Small intestine (tissue), 7 donors: ENCODE measurements around the gene IHH. TPM values are rescaled to one million over a fixed set of nuclear protein-coding genes. Genes with fewer than 3 reads are reported as not detected.

Experiments used
- DNase-seq, 2 donors: peaks; one replicate each; pipeline versions ENCODE4 v3.0.0 to v3.0.0-alpha.2; 2013
- FAIRE-seq: peaks from 2 replicates; lab custom pipeline; 2012; peaks lifted over from hg19 to GRCh38; lab: Jason Lieb, UNC
- H3K27ac ChIP-seq, 3 donors: one replicate each; pipeline ENCODE4 v1.5.1; 2013; ENCODE audit warnings: low read length in 2 of 3, mild to moderate bottlenecking in 2 of 3, control low read depth in 1 of 3, inconsistent platforms in 1 of 3, low read depth in 1 of 3, moderate library complexity in 1 of 3
- H3K27me3 ChIP-seq, 3 donors: one replicate each; pipeline ENCODE4 v1.6.1; 2013; ENCODE audit warnings: low read length in 3 of 3, inconsistent platforms in 1 of 3; ENCODE audit not compliant: control insufficient read depth in 3 of 3, insufficient read depth in 3 of 3
- H3K36me3 ChIP-seq, 3 donors: one replicate each; pipeline ENCODE4 v1.6.1; 2013; ENCODE audit warnings: low read length in 3 of 3, inconsistent platforms in 1 of 3, low read depth in 1 of 3, mild to moderate bottlenecking in 1 of 3, moderate library complexity in 1 of 3; ENCODE audit not compliant: control insufficient read depth in 3 of 3, insufficient read depth in 2 of 3
- H3K4me1 ChIP-seq, 3 donors: one replicate each; pipeline ENCODE4 v1.6.1; 2013; ENCODE audit warnings: low read length in 2 of 3, inconsistent platforms in 1 of 3, low read depth in 1 of 3, mild to moderate bottlenecking in 1 of 3, moderate library complexity in 1 of 3; ENCODE audit not compliant: control insufficient read depth in 3 of 3, insufficient read depth in 2 of 3
- H3K4me3 ChIP-seq, 3 donors: one replicate each; pipeline ENCODE4 v1.5.1; 2013; ENCODE audit warnings: low read length in 3 of 3, control low read depth in 1 of 3, inconsistent platforms in 1 of 3, low read depth in 1 of 3, mild to moderate bottlenecking in 1 of 3, moderate library complexity in 1 of 3
- H3K9me3 ChIP-seq, 2 donors: one replicate each; pipeline ENCODE4 v1.6.1; 2013; ENCODE audit warnings: low read depth in 1 of 2, low read length in 1 of 2; ENCODE audit not compliant: control insufficient read depth in 2 of 2, insufficient read depth in 1 of 2
- WGBS, 3 donors: extraction: QIAGEN DNeasy Blood & Tissue Kit; methylation state at CpG; one replicate each; pipeline ENCODE4 v1.1.7; 2013; 5-methylcytosine and 5-hydroxymethylcytosine counted together
- polyA plus RNA-seq, 4 donors: library from polyadenylated mRNA; stranded (reverse) in 3 of 4; unstranded in 1 of 4; fragments of 200-250 nt in 3 of 4; fragments of 120-200 nt in 1 of 4; gene quantifications; one replicate each; pipeline versions ENCODE4 v1.2.1 to v1.2.3, GENCODE V29; 2013
- donor health status: healthy with polysubstance abuse.
- donor health status: control.
- donor health status: control.
- donor health status: Bipolar disorder and iron deficiency.
- donor health status: healthy.

Gene IHH
- polyA plus RNA-seq, 4 donors = 13.5 to 95.4 (median 29.1) TPM

DNA sequence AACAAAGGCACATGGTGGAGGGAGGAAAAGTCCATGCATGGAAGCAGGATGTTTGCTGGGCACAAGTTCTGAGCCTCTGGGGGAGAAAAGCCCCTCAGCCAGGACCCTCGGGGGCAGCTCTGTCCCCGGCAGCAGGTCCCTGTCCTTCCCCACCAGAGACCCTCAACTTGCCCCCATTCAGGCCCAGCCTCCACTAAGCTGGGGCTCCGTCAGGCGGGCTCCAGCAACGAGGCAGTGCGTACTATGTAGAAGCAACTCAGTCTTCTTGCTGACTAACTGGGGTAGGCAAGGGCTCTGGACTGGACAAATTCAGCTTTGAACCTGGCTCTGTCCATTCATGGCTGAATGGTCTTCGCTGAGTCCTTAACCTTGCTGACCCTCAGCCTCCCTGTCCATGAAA, 42.4 kb downstream of the IHH start:
- H3K4me3 ChIP-seq = no peak overlapping the region
- H3K4me1 ChIP-seq = no peaks in the 10 kb centered on the region
- peaks cover 0 to 8% (median 2%) of the 10 kb centered on the region in 3 donors for H3K27me3 ChIP-seq
- no peaks in the 10 kb centered on the region for H3K36me3 ChIP-seq
- 76 to 82% (median 79%) methylated on average over 7 of the region's 7 CpGs for WGBS, 3 donors
- H3K27ac ChIP-seq = no peak overlapping the region
- FAIRE-seq (no peak), DNase-seq (no peak)
- H3K9me3 ChIP-seq = no peaks in the 10 kb centered on the region

DNA sequence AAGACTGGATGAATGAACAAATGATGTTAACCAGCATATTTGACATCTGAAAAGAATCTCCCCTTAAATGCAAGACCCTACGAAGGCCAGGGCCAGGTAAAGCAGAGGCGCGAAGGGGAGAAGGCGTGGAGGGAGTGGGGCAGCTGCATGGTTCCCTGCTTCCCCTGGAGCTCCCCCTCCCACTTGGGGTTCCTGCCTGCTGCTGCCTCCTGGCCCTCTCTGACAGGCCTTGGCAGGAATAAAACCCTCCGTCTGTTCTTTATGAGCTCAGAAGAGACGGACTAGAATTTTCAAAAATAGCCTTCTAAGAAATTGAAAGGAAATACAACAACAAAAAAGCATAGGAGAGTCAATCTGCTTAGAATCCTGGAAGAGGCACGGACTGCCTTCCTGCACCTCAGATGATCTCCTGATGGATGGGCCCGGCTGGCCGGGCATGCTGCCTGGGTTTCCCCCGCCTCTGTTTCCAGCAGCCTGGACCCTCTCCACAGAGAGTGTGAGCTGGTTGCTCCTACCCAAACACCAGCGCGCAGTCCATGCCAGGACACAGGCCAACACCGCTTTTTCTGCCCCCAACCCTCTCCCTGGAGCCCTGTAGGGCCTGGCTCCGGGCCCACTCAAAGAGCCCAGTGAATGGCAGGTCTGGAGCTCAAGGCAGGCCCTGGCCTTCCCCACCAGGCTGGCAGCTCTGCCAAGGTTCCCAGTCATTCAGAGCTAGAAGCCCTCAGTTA, 43.4 kb downstream of the IHH start:
- WGBS, 3 donors = 72 to 88% (median 83%) methylated on average over 14 of the region's 14 CpGs
- no peak overlapping the region for H3K27ac ChIP-seq

DNA sequence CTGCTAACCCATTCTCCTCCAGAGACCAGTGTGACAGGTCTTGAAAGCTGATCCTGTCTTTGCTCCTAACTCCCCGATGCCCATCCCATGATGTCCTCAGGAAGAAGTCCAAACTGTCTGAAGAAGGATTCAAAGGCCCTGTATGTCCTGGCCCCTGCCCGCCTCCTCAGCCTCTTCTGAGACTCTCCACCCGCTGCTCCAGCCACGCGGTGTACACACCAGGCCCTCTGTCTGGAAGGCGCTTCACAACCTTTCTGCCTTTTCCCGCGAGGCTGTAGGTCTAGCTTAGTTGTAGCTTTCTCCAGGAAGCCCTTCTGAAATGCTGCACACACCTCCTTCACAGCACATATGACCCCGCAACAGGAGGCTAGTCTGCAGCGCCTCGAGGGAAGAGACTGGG, 44.0 kb downstream of the IHH start:
- H3K27me3 ChIP-seq = peaks cover 0 to 12% (median 6%) of the 10 kb centered on the region in 3 donors
- no peak overlapping the region for H3K27ac ChIP-seq
- H3K4me3 ChIP-seq = no peak overlapping the region
- no peaks in the 10 kb centered on the region for H3K9me3 ChIP-seq
- H3K36me3 ChIP-seq = no peaks in the 10 kb centered on the region
- no peaks in the 10 kb centered on the region for H3K4me1 ChIP-seq
- FAIRE-seq (no peak), DNase-seq (no peak)
- 89 to 96% (median 91%) methylated on average over 11 of the region's 11 CpGs for WGBS, 3 donors

More for the DNA sequence above, 43.4 kb downstream of the IHH start:
- DNase-seq (no peak), FAIRE-seq (no peak)
- Histone ChIP-seq H3K4me3 (no peak overlapping the region), H3K4me1 (no peaks in the 10 kb centered on the region), H3K9me3 (no peaks in the 10 kb centered on the region), H3K36me3 (no peaks in the 10 kb centered on the region), H3K27me3 (peaks cover 0 to 12% (median 6%) of the 10 kb centered on the region in 3 donors)

- no peak for FAIRE-seq
- Histone ChIP-seq H3K4me1 (no peaks in the 10 kb centered on the region), H3K27me3 (peaks cover 0 to 15% (median 8%) of the 10 kb centered on the region in 3 donors), H3K4me3 (no peak overlapping the region), H3K36me3 (no peaks in the 10 kb centered on the region), H3K27ac (no peak overlapping the region), H3K9me3 (no peaks in the 10 kb centered on the region)
- no peak for DNase-seq
- 81 to 91% (median 85%) methylated on average over 5 of the region's 5 CpGs for WGBS, 3 donors
Measured at GRCh38 chr2:219010873-219011272, 49.8 kb downstream of the IHH start.

DNA sequence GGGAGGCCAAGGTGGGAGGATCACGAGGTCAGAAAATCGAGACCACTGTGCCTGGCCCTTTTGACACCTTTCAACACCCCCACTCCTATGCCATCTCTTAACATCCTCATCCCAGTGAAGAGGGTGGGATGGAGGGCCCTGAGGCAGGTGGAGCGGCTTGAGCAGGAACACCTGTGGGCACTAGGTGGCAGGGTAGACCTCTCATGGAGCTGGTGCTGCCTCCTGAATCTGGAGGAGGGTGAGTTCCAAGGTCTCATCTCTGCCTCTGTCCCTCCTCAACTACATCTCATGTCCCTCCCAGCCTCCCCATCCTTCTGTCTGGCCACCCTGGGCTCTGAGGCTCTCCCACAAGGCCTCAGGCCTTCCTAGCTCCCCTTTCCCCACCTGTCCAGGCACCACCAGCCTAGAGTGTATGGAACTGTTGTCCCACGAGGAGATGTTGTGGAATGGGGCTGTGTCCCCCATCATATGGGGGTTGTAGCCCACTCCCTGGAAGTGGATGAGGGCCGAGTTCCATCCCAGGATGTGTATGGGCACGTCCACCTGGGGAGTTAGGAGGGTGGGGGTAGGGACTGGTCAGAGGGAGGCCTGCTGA, 50.5 kb downstream of the IHH start:
- FAIRE-seq (no peak), DNase-seq (peak; percentile 59 to 61)
- WGBS, 3 donors = 19 to 33% (median 28%) methylated on average over 6 of the region's 6 CpGs

GRCh38 chr2:219009294-219009693, 51.4 kb downstream of the IHH start:
- WGBS, 3 donors = 67 to 87% (median 78%) methylated on average over 2 of the region's 2 CpGs
- DNase-seq (no peak), FAIRE-seq (no peak)
- H3K4me1 ChIP-seq = no peaks in the 10 kb centered on the region
- H3K27me3 ChIP-seq = peaks cover 0 to 24% (median 20%) of the 10 kb centered on the region in 3 donors
- no peak overlapping the region for H3K27ac ChIP-seq
- no peaks in the 10 kb centered on the region for H3K36me3 ChIP-seq
- H3K9me3 ChIP-seq = no peaks in the 10 kb centered on the region
- no peak overlapping the region for H3K4me3 ChIP-seq

More for the DNA sequence above, 50.5 kb downstream of the IHH start:
- Histone ChIP-seq H3K4me3 (no peak overlapping the region), H3K27ac (no peak overlapping the region), H3K27me3 (peaks cover 0 to 21% (median 13%) of the 10 kb centered on the region in 3 donors), H3K36me3 (no peaks in the 10 kb centered on the region), H3K4me1 (no peaks in the 10 kb centered on the region), H3K9me3 (no peaks in the 10 kb centered on the region)

Other genes with a start within 250 kb of the IHH start
- under 1 TPM in 1 of 4 donors, not detected in 3; 0.15 TPM for gene PRKAG3, start 229.1 kb downstream of the IHH start, polyA plus RNA-seq
- 1 to 10 TPM in 1 of 4 donors, under 1 TPM in 1, not detected in 2; 0.06 to 1.8 TPM for gene WNT6, start 201.1 kb downstream of the IHH start, polyA plus RNA-seq
- gene WNT10A, start 180.1 kb downstream of the IHH start, polyA plus RNA-seq = 1 to 10 TPM in 1 of 4 donors, under 1 TPM in 2, not detected in 1; 0.07 to 2.4 (median 0.37) TPM
- gene CDK5R2, start 101.3 kb downstream of the IHH start, polyA plus RNA-seq = 1 to 10 TPM in 2 of 4 donors, under 1 TPM in 1, not detected in 1; 0.22 to 1.5 (median 1.4) TPM
- gene FEV, start 75.7 kb downstream of the IHH start, polyA plus RNA-seq = 10 to 100 TPM in 1 of 4 donors, 1 to 10 TPM in 3; 2.9 to 19.5 (median 4.4) TPM
- 10 to 100 TPM in 1 of 4 donors, 1 to 10 TPM in 3; 1.3 to 37.0 (median 4.6) TPM for gene CRYBA2, start 67.5 kb downstream of the IHH start, polyA plus RNA-seq
- gene CFAP65, start 19.4 kb downstream of the IHH start, polyA plus RNA-seq = 1 to 10 TPM in 2 of 4 donors, under 1 TPM in 1, not detected in 1; 0.06 to 4.3 (median 1.1) TPM
- 10 to 100 TPM; 19.3 to 47.1 (median 36.6) TPM for gene NHEJ1, start 99.9 kb upstream of the IHH start, polyA plus RNA-seq
- gene SLC23A3, start 109.1 kb upstream of the IHH start, polyA plus RNA-seq = 10 to 100 TPM in 3 of 4 donors, 1 to 10 TPM in 1; 4.3 to 26.6 (median 12.1) TPM
- 10 to 100 TPM; 54.6 to 86.7 (median 72.2) TPM for gene CNPPD1, start 116.0 kb upstream of the IHH start, polyA plus RNA-seq
- gene RETREG2, start 117.4 kb upstream of the IHH start, polyA plus RNA-seq = 100 to 1,000 TPM in 1 of 4 donors, 10 to 100 TPM in 3; 36.2 to 101 (median 54.5) TPM
- gene ZFAND2B, start 145.9 kb upstream of the IHH start, polyA plus RNA-seq = 100 to 1,000 TPM in 2 of 4 donors, 10 to 100 TPM in 2; 46.9 to 182 (median 101) TPM
- 10 to 100 TPM; 37.7 to 49.2 (median 43.0) TPM for gene ABCB6, start 158.0 kb upstream of the IHH start, polyA plus RNA-seq
- gene ATG9A, start 168.7 kb upstream of the IHH start, polyA plus RNA-seq = 10 to 100 TPM in 3 of 4 donors, 1 to 10 TPM in 1; 8.1 to 44.1 (median 23.5) TPM
- 10 to 100 TPM; 20.2 to 62.7 (median 36.7) TPM for gene ANKZF1, start 168.9 kb upstream of the IHH start, polyA plus RNA-seq
- gene GLB1L, start 184.5 kb upstream of the IHH start, polyA plus RNA-seq = 10 to 100 TPM in 1 of 4 donors, 1 to 10 TPM in 3; 3.1 to 36.1 (median 4.3) TPM
- 10 to 100 TPM; 31.1 to 53.4 (median 42.6) TPM for gene STK16, start 184.6 kb upstream of the IHH start, polyA plus RNA-seq
- under 1 TPM in 2 of 4 donors, not detected in 2; 0.06 to 0.67 TPM for gene TUBA4B, start 192.3 kb upstream of the IHH start, polyA plus RNA-seq
- 10 to 100 TPM; 42.1 to 62.0 (median 49.8) TPM for gene TUBA4A, start 193.0 kb upstream of the IHH start, polyA plus RNA-seq
- 10 to 100 TPM; 43.3 to 65.8 (median 57.7) TPM for gene DNAJB2, start 218.4 kb upstream of the IHH start, polyA plus RNA-seq
- 1 to 10 TPM in 3 of 4 donors, not detected in 1; 1.6 to 9.4 (median 4.1) TPM for gene PTPRN, start 248.5 kb upstream of the IHH start, polyA plus RNA-seq